Measurements from ENCODE around the gene ALDOC.

ALDOC gene

GRCh38 chr17:28553000-28553505 is 23.6 kb downstream of the ALDOC start:
- no peak for DNase-seq

GRCh38 chr17:28552176-28552999 is 24.3 kb downstream of the ALDOC start, which contains the start of gene UNC119:
TSS of gene UNC119 (minus strand) at chr17:28552624. CDS start at chr17:28552557, 67 bp downstream.
- peak in 53 of 58 donors; percentile 8 to 88 (median 53) for DNase-seq

DNA sequence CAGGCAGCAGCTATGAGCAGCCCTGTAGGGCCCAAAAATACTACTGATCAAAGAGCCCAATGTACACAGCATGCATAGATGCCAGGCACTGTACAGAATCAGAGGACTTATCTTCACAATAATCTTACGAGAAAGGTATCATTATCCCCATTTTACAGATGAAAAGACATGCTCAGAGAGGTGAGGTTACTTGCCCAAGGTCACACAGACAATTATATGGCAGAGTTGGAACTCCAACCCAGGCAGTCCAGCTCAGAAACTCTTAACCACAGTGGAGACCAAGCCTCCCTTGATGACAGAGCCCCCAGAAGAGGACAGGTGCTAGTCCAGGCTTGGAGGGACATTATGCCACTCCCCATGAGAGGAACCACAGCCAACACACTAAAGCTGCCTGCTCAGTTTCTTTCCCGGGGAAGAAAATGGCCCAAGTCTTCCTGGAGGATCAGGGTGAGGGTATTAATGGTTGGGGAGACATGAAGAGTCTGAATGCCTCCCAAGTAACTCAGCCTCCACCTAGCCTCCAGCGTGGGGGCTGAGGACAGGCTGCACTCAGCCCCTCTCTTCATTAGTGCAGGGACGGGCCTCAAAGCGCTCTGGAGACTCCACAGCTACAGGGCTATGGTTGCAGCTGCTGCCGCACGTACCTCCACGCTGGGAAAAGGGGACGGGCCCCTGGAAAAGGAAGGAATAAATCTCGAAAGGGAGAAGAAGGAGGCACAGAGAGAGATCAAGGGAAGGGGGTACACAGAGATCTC is 25.1 kb downstream of the ALDOC start:
- peak in 6 of 58 donors; percentile 8 to 42 (median 24) for DNase-seq

- DNase-seq = no peak
These were observed 25.8 kb downstream of the ALDOC start for GRCh38 chr17:28550858-28551257.

GRCh38 chr17:28549236-28550132 is 27.2 kb downstream of the ALDOC start:
- no peak for DNase-seq

DNA sequence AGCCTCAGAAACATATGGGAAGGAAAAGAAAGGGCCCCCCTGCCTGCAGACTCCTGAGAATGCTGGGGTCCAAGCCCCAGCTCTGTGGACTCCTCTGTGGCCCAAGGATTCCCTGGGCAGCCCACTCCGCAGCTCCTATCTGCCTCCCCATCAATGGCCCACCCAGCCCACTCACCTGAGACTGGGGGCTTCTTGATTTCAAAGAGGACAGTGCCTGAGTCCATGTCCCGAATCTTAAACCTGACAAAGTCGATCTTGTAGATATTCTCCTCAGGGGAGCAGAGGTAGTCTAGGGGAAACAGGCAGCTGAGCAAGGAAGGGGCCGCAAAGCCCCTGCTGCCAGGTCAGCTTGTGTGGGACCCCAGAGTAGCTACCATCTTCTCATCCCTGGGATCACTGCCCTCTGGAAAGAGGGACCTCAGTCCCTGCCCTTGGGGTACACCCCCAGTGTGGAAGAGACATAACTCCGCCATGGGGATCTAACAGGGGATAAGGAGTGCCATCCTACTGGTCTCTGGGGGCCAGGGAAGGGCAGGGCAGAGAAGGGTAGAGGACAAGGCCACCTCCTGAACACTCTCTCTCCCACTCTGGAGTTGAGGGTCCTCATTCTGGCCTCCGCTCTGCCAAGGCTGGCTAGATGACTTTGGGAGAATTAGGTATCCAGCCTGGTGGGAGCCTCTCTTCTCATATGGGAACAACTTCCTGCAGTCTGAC is 28.1 kb downstream of the ALDOC start:
- DNase-seq = no peak

- DNase-seq = peak in 51 of 58 donors; percentile 6 to 77 (median 35)
These were observed 28.9 kb downstream of the ALDOC start for GRCh38 chr17:28547623-28548416.

DNA sequence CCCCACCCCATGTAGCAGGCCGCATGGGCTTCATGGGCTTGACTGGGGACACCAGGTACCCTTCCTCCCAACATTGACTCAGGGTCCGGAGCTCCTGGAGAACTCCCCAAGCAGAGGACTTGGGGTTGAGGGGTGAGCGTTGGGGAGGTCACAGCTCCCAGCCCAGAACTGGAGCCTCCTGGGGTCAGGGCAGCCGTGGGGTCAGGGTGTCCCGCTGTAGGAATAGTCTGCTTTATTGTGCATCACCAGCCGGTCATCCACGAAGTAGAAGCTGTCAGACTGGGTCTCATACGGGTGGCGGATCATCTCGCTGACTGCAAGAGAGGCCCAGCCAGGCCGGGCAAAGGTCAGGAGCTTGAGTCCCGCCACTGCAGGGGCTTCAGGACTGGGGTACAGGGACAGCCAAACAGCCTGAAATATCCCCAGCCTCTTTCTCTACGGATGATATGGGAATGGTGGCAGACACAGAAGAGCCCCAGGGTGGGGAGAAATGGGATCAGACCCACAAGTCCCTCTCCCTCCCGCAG is 29.5 kb downstream of the ALDOC start:
- DNase-seq = no peak

DNA sequence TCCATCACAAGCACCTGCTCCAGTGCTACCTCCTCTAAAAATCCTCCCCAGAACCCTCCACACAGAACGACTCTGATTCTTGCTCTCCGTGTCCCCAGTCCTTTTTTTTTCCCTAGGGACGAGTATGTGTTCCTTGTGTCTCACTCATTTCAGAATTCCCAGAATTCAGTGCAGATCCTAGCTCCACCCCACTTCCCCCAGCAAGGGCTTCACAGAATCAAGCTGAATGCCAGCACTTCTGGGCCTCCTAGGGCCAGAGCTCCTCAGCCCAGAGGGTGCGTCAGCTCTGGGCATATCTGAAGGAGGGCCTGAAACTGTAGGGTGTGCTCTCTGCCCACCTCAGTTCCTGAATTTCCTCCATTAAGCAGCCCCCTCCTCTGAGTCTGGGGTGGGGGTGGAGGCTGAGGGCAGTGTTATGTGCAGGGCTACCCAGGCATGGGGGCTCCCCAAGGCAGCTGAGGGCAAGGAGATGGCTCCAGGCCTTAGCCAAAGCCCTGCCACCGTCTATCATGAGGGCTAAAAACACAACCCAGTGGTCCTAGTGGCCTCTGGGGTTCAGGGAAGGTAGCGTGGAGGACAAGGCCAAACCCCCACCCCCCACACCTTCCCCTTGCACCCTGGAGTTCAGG is 30.8 kb downstream of the ALDOC start:
- DNase-seq = no peak

GRCh38 chr17:28545141-28545503 is 31.6 kb downstream of the ALDOC start:
- DNase-seq = no peak

DNA sequence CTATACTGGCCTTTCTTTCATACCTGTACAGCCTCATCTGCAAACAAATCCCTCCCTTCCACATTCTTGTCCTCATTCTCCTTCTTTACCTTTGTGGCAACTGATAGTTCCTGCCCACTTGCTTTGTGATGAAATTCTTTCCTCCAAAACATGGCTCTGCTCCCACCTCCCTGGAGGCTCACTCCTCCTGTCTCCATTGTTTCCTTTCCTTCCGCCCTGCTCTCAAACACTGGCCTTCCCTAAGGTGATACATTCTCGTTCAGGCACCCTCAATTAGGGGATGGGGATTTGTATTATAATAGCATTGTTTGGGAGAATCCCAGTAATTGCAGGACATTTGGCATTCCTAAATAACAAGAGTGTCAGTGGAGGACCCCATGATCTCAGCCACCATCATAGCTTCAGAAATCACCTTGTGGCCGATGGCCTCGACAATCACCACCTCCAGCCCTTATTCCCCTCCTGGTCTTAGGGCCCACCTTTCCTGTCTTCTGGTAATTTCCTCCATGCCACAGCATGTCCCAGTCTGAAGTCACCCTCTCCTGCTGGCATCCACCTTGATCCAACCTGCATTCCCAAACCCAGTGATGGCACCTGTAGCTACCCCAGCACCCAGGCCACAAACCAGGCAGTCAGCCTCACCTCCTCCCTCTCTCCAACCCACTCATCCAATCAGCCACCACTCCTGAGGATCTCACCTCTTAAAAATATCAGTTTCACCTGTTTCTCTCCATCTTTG is 32.1 kb downstream of the ALDOC start:
- no peak for DNase-seq

GRCh38 chr17:28541439-28541838 is 35.3 kb downstream of the ALDOC start:
- DNase-seq = no peak

DNA sequence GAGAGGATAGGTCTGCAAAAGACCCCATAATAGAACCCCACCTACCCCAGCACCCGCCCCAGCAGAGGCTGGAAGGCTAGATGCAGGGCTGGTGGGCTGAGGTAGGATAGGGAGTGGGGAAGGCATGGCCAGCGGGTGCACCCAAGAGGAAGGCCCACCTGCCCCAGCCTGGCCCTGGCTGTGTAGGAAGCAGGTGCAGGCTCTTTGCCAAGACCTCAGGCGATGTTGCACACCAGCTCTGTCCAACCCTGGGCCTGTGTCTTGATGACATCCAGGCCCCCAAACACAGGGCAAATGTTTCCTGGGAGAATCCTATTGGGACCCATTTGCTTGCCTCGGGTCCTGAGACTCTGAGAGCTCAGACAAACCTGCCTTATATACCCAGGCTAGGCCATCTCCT is 36.5 kb downstream of the ALDOC start:
- DNase-seq = no peak

DNA sequence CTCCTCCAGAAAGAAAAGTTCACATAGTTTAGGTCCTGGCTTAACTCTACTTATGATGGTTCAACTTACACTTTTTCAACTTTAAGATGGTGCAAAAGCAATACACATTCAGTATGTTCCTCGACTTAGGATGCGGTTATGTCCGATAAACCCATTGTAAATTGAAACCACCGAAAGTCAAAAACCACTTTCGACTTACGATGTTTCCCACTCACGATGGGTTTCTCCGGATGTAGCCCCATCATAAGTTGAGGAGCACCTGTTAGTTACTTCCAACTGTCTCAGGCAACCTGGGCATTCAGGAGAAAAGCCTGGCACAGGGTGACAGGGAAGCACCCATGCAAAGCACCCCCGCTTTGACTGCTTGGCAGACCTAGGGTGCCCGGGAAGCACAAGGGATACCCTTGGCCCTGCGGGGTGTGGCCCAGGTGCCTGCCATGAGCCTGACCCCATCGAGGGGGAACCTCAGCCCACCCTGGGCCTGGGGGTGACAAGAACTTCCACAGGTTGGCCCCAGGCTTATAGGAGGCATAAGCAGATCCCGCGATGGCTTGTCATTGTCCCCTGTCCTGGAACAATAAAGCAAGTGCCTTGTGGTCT is 38.3 kb downstream of the ALDOC start:
- no peak for DNase-seq

GRCh38 chr17:28537219-28537610 is 39.5 kb downstream of the ALDOC start:
- DNase-seq = no peak

- DNase-seq = no peak
These were observed 40.0 kb downstream of the ALDOC start for GRCh38 chr17:28536532-28537218.

DNA sequence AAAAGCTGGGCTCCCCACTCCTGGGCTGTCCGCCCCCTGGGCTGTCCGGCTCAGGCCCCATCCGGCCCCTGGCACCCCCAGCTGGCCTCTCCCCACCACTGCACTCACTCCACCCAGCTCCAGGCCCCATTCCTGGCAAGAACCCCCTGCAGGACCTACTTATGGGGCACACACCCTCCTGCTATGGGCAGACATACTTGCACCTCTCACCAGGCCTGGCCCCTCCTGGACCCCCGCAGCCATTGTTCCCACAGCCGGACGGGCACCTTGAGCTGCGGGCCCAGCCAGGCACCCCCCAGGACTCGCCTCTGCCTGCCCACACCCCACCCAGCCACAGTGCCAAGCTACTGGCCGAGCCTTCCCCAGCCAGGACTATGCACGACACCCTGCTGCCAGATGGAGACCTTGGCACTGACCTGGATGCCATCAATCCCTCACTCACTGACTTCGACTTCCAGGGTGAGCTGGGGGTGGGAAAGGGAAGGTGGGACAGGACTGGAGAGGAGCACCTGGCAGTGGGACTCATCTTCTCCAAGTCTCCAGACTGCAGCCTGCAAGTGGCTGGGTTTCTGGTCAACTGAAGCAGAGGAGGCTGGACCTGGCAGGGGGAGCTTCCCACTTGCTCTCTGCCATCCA is 41.8 kb downstream of the ALDOC start:
- no peak for DNase-seq

Data from anterior cingulate cortex (tissue), 58 donors.